ENCODE results near the gene IQUB.

Gene IQUB

GRCh38 chr7:123432601-123433000 is 101.8 kb downstream of the IQUB start (continued):
- TF ChIP-seq REST (tag by site-specific recombination; IDR thresholded peaks at IDR 0.05) = no peak
- no peak for TF ChIP-seq ZFP37 (tag by site-specific recombination; IDR thresholded peaks at IDR 0.05)
- TF ChIP-seq ZNF623 (tag by site-specific recombination; IDR thresholded peaks at IDR 0.05) = no peak

GRCh38 chr7:123431075-123431614 is 103.2 kb downstream of the IQUB start:
- Histone ChIP-seq H3K4me1 (ENCODE audit: control insufficient read depth, insufficient read depth, low read length) (no peaks in the 10 kb centered on the region), H3K27ac (ENCODE audit: extremely low read depth, low read depth, low read length) (no peak overlapping the region), H3K9me3 (ENCODE audit: control insufficient read depth, insufficient read depth, low read depth, low read length) (no peaks in the 10 kb centered on the region), H3K4me3 (ENCODE audit: low read depth, low read length) (no peak overlapping the region), H3K36me3 (ENCODE audit: control insufficient read depth in 2 of 2, insufficient read depth in 1 of 2, low read length in 2 of 2) (no peaks in the 10 kb centered on the region)
- TF ChIP-seq ZNF558 (tag by site-specific recombination; IDR thresholded peaks at IDR 0.05) (no peak), ZNF610 (tag by site-specific recombination; IDR thresholded peaks at IDR 0.05; ENCODE audit: borderline replicate concordance) (no peak), ZSCAN30 (tag by site-specific recombination; IDR thresholded peaks at IDR 0.05) (no peak), ZNF596 (tag by site-specific recombination; IDR thresholded peaks at IDR 0.05) (no peak), ZFP69B (tag by site-specific recombination; IDR thresholded peaks at IDR 0.05) (no peak), ZBTB48 (tag by site-specific recombination; IDR thresholded peaks at IDR 0.05) (no peak), ZNF302 (tag by site-specific recombination; IDR thresholded peaks at IDR 0.05; ENCODE audit: low read depth) (no peak)
- POLR2A ChIA-PET = no interaction called here
- CTCF ChIA-PET = no interaction called here

DNA sequence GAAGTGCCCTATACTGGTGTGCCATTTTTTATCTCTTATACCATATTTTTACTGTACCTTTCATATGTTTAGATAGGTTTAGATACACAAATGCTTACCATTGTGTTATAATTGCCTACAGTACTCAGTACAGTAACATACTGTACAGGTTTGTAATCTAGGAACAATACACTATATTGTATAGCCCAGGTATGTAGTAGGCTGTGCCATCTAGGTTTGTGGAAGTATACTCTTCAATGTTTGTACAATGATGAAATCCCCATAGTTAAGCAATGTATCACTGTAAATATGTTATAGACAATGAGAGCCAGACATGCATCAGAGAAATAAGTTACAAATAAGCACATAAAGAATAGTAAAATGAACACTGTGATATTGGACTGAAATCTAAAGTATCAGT is 109.1 kb downstream of the IQUB start:
- POLR2A ChIA-PET = no interaction called here
- CTCF ChIA-PET = no interaction called here

More for the DNA sequence above, 109.1 kb downstream of the IQUB start:
- Histone ChIP-seq H3K4me1 (ENCODE audit: control insufficient read depth, insufficient read depth, low read length) (no peaks in the 10 kb centered on the region), H3K4me3 (ENCODE audit: low read depth, low read length) (no peak overlapping the region), H3K36me3 (ENCODE audit: control insufficient read depth in 2 of 2, insufficient read depth in 1 of 2, low read length in 2 of 2) (no peaks in the 10 kb centered on the region), H3K9me3 (ENCODE audit: control insufficient read depth, insufficient read depth, low read depth, low read length) (no peaks in the 10 kb centered on the region), H3K27ac (ENCODE audit: extremely low read depth, low read depth, low read length) (no peak overlapping the region)
- TF ChIP-seq ZBTB20 (tag by site-specific recombination; IDR thresholded peaks at IDR 0.05) (no peak), ZXDB (tag by site-specific recombination; IDR thresholded peaks at IDR 0.05) (no peak), ZNF560 (tag by site-specific recombination; IDR thresholded peaks at IDR 0.05; ENCODE audit: borderline replicate concordance) (no peak), ZNF146 (tag by site-specific recombination; IDR thresholded peaks at IDR 0.05) (no peak), REST (tag by site-specific recombination; IDR thresholded peaks at IDR 0.05) (no peak), ZFP41 (tag by site-specific recombination; IDR thresholded peaks at IDR 0.05; ENCODE audit: borderline replicate concordance) (no peak), ZNF747 (tag by site-specific recombination; IDR thresholded peaks at IDR 0.05) (no peak), ZNF670 (tag by site-specific recombination; IDR thresholded peaks at IDR 0.05; ENCODE audit: low read depth) (no peak), ZNF654 (tag by site-specific recombination; IDR thresholded peaks at IDR 0.05; ENCODE audit: low read depth) (no peak), BCL11B (tag by site-specific recombination; IDR thresholded peaks at IDR 0.05; ENCODE audit: low read depth) (no peak), ZNF664 (tag by site-specific recombination; IDR thresholded peaks at IDR 0.05) (no peak), ZNF157 (tag by site-specific recombination; IDR thresholded peaks at IDR 0.05) (no peak), ZNF623 (tag by site-specific recombination; IDR thresholded peaks at IDR 0.05) (no peak), ZNF16 (tag by site-specific recombination; IDR thresholded peaks at IDR 0.05; ENCODE audit: low read depth) (no peak)
- TF ChIP-seq, protein P1, sequence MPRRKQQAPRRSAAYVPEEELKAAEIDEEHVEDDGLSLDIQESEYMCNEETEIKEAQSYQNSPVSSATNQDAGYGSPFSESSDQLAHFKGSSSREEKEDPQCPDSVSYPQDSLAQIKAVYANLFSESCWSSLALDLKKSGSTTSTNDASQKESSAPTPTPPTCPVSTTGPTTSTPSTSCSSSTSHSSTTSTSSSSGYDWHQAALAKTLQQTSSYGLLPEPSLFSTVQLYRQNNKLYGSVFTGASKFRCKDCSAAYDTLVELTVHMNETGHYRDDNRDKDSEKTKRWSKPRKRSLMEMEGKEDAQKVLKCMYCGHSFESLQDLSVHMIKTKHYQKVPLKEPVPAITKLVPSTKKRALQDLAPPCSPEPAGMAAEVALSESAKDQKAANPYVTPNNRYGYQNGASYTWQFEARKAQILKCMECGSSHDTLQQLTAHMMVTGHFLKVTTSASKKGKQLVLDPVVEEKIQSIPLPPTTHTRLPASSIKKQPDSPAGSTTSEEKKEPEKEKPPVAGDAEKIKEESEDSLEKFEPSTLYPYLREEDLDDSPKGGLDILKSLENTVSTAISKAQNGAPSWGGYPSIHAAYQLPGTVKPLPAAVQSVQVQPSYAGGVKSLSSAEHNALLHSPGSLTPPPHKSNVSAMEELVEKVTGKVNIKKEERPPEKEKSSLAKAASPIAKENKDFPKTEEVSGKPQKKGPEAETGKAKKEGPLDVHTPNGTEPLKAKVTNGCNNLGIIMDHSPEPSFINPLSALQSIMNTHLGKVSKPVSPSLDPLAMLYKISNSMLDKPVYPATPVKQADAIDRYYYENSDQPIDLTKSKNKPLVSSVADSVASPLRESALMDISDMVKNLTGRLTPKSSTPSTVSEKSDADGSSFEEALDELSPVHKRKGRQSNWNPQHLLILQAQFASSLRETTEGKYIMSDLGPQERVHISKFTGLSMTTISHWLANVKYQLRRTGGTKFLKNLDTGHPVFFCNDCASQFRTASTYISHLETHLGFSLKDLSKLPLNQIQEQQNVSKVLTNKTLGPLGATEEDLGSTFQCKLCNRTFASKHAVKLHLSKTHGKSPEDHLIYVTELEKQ (tag by site-specific recombination; IDR thresholded peaks at IDR 0.05; ENCODE audit: borderline replicate concordance) = no peak

Data from HEK293 (cell line).